HL-60/S4 treated with retinoic acid at 250 ng/mL for 4 days and 3 days (cell line): ENCODE data around the gene MAPK14.

ENCODE experiments used
- in situ Hi-C: fragments of 300-500 bp; cut with MboI; formaldehyde crosslinking; loops from 2 replicates; pipeline ENCODE4 v1.7.0; 2022; ENCODE audit warnings: low sequenced_read_pairs

The MAPK14 gene

GRCh38 chr6:36035225-36035624 lies 7.6 kb downstream of the MAPK14 start:
- in situ Hi-C loops: no loop called here

DNA sequence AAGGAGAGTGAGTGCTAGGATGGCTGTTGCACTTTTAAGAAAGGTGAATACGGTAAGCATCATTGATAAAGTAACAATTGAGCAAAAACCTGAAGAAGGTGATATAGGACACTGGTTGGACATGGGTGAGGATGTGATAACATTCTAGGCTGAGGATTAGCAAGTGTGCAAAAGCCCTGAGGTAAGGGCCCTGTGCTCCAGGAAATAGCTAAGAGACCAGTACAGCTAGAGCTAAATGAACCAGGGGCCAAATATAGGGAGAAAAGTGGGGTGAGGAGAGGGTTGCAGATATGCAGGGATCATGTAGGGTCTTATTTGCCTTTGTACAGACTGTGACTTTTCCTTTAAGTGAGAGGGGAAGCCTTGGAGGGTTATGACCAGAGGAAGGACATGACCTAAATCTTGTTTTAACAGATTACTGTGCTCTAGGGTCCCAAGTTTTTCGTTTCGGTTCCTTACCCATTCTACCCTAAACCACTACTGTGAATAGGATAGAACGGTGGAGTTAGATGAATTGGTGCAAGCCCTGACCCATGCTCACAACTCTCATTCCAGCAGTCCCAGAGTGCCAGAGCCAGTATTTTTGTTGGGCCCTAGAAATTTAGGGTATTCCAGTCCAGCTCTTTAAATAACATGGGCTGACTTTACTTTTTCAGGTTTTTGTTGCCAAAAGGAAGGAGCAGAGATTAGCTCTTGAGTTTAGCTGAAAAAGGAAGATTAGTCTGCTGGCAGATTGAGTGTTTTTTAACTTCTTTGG lies 10.7 kb downstream of the MAPK14 start:
- in situ Hi-C loops: no loop called here

DNA sequence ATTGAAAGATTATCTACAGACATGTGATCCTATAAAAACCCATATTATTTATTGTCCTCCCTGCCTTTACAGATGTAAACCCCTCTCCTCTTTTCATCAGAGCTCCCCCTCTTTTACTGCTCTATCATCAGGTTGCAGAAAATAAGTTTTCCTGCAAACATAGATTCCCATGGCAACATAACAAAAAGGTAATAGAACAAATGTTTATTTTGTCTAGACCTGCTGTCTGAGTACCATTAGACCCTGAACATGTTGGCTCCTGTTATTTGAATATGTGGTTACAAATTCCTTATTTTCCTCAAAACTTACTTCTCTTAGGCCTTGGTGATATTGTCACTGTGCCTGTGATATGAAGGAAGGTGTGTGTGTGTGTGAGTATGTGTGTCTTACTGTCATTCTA lies 11.5 kb downstream of the MAPK14 start:
- in situ Hi-C loops: no loop called here

GRCh38 chr6:36040958-36041357 lies 13.3 kb downstream of the MAPK14 start:
- in situ Hi-C loops: no loop called here

- in situ Hi-C loops: no loop called here
These were observed 15.1 kb downstream of the MAPK14 start for GRCh38 chr6:36042618-36043260.

DNA sequence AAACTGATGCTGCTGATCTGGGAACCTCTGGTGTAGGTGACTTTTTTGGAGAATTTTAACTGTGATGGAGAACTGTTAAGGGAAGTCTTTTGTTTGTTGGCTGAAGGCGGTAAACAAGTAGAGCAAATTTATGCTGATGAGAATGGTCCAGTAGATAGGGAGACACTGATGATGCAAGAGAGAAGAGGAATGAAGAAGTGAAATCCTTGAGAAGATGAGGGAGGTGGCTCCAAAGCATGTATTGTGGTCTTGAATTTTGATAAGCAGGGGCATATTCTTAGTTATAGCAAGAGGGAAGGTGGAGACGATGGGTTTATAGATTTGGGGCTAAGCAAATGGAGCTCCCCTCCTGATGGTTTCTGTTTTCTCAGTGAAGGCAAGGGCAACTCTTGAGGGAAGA lies 22.0 kb downstream of the MAPK14 start:
- in situ Hi-C loops: no loop called here

DNA sequence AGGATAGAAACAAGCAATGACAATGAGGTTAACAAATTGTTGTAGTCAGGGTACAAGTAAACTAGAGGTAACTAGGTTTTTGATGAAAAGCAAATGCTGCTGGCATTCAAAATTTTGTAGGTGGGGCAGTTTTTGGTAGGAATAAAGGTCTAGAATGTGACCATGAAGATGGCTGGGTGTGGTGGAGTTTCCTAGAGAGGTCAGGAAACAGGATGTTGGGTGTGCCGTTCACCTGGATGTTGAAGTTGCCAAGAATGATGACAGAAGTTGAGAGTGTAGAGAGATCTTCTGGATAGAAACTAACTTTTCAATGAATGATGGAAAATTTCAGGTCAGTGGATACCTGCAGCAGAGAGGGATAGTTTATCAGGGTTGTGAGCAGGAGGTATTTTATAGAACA lies 22.7 kb downstream of the MAPK14 start:
- in situ Hi-C loops: no loop called here

DNA sequence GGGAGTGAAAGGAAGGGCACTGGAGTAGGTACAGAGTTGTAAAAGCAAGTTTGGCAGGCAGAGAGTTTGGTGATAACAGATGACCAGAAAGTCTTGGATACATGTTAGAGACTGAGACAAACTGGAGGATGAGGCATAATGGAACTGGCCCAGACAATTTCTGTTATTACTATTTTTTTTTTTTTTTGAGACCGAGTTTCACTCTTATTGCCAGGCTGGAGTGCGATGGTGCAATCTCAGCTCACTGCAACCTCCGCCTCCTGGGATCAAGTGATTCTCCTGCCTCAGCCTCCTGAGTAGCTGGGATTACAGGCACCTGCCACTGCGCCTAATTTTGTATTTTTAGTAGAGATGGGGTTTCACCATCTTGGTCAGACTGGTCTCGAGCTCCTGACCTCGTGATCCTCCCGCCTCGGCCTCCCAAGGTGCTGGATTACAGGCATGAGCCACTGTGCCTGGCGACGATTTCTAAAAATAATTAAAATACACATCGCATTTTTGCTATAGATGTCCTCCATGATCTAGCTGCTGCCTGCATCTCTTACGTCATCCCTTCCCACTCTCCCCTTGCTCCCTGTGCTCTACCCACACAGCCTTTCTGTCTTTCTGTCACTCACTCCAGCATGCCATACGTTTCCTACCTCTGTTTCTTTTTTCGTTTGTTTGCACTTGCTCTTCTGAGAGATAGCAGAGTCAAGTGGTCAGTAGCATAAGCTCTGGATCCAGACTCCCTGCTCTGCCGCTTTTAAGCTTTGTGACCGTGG lies 23.5 kb downstream of the MAPK14 start:
- in situ Hi-C loops: no loop called here

- in situ Hi-C loops: no loop called here
These were observed 24.5 kb downstream of the MAPK14 start for GRCh38 chr6:36052097-36052496.

- in situ Hi-C loops: no loop called here
These were observed 26.3 kb downstream of the MAPK14 start for GRCh38 chr6:36053878-36054277.

DNA sequence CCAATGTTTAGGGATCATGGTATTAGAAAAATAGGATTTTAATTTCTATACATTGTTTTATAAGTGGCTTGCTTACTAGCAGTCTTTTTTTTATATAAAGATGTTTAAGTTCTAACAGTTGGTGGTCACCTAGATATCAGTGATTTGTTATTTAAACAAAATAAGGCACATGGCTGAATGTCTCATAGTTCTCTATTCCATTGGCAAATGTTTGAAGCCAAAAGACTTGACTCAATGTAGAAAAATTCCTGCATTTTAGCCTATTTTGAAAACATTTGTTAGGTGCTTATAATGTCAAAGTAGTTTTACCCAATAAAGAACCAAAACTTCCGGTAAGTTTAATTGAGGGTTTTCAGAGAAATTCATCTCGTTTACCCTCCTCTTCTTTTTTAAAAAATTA lies 26.8 kb downstream of the MAPK14 start:
- in situ Hi-C loops: no loop called here

GRCh38 chr6:36054956-36055355 lies 27.3 kb downstream of the MAPK14 start:
- in situ Hi-C loops: no loop called here

- in situ Hi-C loops: no loop called here
These were observed 28.6 kb downstream of the MAPK14 start for GRCh38 chr6:36056178-36056577.

DNA sequence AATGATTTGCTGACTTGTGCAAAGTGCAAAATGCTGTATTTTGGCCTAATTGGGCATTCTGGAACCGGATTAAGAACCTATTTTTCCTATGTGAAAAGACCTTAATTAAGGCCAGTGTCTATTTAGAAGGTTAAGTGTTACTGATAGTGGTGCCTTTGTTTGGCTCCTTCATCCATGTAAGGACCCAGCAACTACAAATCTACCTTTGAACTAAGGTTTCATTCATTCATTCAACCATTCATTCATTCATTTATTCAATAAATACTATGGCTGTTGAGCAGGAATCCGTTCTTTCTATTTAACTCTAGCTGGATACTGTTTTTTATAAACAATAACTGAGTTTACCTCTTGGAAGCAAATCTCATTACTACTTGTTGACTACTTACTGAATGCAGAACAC lies 33.6 kb downstream of the MAPK14 start:
- in situ Hi-C loops: no loop called here

DNA sequence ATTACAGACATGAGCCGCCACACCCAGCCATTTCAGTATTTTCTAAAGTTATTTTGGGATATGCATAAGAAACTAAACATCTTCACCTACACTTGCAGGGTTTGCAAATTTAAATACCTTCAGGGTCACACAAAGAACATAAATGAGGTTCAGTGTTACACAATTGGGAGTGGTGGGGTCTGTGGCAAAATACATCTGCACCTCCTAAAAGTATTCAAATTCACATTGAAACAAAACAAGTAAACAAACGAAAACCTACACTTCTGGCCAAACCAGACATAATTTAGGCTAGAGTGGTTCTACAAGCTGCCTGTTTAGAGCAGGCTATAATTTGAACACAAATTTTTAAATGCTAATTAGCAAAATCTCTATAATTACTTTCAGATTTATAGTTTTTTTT lies 34.6 kb downstream of the MAPK14 start:
- in situ Hi-C loops: no loop called here

DNA sequence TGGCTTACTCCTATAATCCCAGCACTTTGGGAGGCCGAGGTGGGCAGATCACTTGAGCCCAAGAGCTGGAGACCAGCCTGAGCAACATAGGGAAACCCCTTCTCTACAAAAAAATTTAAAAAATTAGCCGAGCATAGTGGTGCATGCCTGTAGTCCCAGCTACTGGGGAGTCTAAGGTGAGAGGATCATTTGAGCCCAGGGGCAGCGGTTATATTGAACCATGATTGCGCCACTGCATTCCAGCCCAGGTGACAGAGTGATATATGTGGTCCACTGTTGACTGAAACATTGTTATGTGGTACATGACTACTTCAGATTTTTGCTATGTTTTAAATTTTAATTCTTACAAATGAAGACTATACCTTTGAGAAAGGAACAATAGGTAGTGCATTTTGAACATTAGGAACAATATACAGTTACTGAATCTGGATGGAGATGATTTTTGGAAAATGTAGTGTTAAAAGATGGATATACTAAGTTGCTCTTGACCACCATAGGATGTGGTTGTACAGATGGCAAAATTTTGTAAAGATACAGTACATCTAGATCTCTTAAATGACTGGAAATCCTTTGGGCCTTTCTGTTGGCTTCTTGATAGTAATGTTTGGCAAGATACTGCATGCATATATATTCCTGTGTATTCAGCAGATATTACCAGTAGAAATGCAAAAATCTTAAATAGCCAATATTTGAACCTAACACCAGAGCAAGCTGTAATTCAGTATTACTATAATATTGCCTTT lies 35.9 kb downstream of the MAPK14 start:
- in situ Hi-C loops: no loop called here

GRCh38 chr6:36064770-36065396 lies 37.3 kb downstream of the MAPK14 start:
- in situ Hi-C loops: no loop called here

- in situ Hi-C loops: no loop called here
These were observed 38.3 kb downstream of the MAPK14 start for GRCh38 chr6:36065916-36066315.

GRCh38 chr6:36066817-36067216 lies 39.2 kb downstream of the MAPK14 start:
- in situ Hi-C loops: no loop called here

DNA sequence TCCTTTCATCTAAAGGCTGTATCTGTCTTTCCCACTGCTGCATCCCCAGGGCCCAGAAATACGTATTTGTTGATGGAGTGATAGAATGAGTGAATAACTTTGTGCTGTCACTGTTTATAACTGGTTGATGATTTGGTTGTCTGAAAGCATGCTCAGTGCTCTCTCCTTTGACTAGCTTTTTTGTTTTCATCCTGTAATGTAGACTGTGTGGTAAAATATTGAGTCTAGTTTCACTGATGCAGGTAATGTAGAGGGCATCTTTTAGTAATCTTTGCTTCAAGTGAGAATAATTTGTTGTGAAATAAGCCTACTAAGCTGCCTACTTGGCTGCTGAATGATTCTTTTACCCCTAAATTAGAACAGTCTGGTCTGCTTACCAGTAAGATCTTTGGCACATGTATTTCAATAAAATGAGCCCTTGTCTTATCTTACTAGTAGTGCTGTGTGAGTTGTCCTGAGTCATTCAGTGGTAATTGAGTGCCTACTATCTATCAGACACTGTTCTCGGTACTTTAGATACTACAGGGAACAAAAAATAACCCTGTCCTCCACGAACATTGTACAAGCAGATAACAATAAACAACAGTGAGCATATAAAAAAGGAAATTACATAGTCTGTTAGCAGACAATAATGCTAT lies 39.9 kb downstream of the MAPK14 start:
- in situ Hi-C loops: no loop called here
